ENCODE results near the gene PCDHB5.
A peak's percentile ranks its signal among the peaks of the same experiment; 100 is the strongest.
"Not testable (repeated sequence)": the region's sequence is repeated elsewhere in the genome, so short reads cannot be mapped to it uniquely, and the experiment has no call there.

PCDHB5 gene

DNA sequence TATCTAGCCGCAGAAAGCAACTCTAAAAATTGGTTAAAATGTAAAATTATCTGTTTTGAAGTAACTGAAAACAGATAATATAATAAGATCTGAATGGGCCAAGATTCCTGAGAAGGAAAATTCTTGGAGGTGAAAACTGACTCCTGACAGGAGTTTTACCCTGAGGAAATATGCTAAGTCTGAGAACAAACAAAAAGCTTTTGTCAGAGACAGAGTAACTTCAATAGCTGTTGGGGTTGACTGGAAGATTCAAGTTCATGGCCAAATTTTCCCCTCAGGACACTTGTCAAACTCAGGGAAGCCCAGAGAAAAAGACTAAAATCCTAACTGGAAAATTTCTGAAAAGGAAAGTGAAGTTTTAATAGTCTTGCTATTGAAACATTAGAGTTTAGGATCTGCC, 7.7 kb upstream of the PCDHB5 start:
- H3K4me1 Mint-ChIP-seq, result no peaks in the 10 kb centered on the region
- peaks cover 9% of the 10 kb centered on the region for H3K9me3 Mint-ChIP-seq
- no peak for DNase-seq
- CTCF ChIA-PET, result interaction anchor here (0.7 kb wide), 1 partner anchor 70 kb away, joined by 3 read pairs; no protein-coding TSS in a partner anchor
- no peaks in the 10 kb centered on the region for H3K27me3 Mint-ChIP-seq
- no peak overlapping the region for H3K27ac Mint-ChIP-seq
- H3K4me3 Mint-ChIP-seq, result no peak overlapping the region
- H3K36me3 Mint-ChIP-seq, result no peaks in the 10 kb centered on the region

DNA sequence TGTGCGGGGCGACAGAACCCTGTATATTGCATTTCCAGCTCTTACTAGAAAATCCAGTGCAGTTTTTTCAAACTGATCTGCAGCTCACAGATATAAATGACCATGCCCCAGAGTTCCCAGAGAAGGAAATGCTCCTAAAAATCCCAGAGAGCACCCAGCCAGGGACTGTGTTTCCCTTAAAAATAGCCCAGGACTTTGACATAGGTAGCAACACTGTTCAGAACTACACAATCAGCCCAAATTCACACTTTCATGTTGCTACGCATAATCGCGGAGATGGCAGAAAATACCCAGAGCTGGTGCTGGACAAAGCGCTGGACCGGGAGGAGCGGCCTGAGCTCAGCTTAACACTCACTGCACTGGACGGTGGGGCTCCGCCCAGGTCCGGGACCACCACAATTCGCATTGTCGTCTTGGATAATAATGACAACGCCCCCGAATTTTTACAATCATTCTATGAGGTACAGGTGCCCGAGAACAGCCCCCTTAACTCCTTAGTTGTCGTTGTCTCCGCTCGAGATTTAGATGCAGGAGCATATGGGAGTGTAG, 786 bp downstream of the PCDHB5 start:
- CTCF ChIA-PET, result interaction anchor here (1.1 kb wide), 1 partner anchor 52 kb away, joined by 4 read pairs; no protein-coding TSS in a partner anchor
- no peak overlapping the region for H3K27ac Mint-ChIP-seq

DNA sequence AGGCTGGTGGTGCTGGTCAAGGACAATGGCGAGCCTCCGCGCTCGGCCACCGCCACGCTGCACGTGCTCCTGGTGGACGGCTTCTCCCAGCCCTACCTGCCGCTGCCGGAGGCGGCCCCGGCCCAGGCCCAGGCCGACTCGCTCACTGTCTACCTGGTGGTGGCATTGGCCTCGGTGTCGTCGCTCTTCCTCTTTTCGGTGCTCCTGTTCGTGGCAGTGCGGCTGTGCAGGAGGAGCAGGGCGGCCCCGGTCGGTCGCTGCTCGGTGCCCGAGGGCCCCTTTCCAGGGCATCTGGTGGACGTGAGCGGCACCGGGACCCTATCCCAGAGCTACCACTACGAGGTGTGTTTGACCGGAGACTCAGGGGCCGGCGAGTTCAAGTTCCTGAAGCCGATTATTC, 2.3 kb downstream of the PCDHB5 start:
- H3K9me3 Mint-ChIP-seq, result peaks cover 23% of the 10 kb centered on the region
- H3K36me3 Mint-ChIP-seq, CTCF ChIA-PET, H3K27ac Mint-ChIP-seq, DNase-seq, H3K4me3 Mint-ChIP-seq, H3K27me3 Mint-ChIP-seq, H3K4me1 Mint-ChIP-seq: not testable (repeated sequence)

More for the DNA sequence above, 786 bp downstream of the PCDHB5 start:
- Mint-ChIP-seq H3K4me1 (no peaks in the 10 kb centered on the region), H3K27me3 (no peaks in the 10 kb centered on the region), H3K9me3 (peaks cover 23% of the 10 kb centered on the region), H3K4me3 (no peak overlapping the region), H3K36me3 (no peaks in the 10 kb centered on the region)
- no peak for DNase-seq

DNA sequence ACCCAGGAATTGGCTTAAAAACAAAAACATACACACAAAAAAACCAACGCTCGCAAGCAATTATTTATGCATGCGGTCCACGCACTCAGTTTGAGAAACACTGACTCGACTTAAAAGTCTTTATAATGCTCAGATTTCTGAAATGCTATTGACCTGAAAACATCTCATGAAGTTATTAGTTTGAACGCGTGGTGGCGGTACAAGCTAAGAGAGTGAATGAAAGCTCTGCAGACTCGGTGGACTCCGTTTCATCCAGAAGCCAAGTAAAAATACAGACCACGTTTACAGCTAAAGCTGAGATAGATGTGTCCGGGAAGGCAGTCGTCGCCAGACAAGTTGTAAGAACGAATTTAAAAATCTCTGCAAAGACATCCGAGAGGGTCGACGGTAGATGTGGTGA, 14.8 kb downstream of the PCDHB5 start, which contains the start of gene PCDHB6:
TSS of gene PCDHB6 (plus strand) at position 246 of the 400 bp plus-strand sequence. CDS start 201 bp downstream, outside the sequence.
- peaks cover 24% of the 10 kb centered on the region for H3K27me3 Mint-ChIP-seq
- peaks cover 5% of the 10 kb centered on the region for H3K36me3 Mint-ChIP-seq
- CTCF ChIA-PET, result no interaction called here
- no peak for DNase-seq
- H3K9me3 Mint-ChIP-seq, result peaks cover 15% of the 10 kb centered on the region
- H3K4me3 Mint-ChIP-seq, result no peak within 1 kb of the TSS
- H3K27ac Mint-ChIP-seq, result no peak within 1 kb of the TSS
- no peaks in the 10 kb centered on the region for H3K4me1 Mint-ChIP-seq

DNA sequence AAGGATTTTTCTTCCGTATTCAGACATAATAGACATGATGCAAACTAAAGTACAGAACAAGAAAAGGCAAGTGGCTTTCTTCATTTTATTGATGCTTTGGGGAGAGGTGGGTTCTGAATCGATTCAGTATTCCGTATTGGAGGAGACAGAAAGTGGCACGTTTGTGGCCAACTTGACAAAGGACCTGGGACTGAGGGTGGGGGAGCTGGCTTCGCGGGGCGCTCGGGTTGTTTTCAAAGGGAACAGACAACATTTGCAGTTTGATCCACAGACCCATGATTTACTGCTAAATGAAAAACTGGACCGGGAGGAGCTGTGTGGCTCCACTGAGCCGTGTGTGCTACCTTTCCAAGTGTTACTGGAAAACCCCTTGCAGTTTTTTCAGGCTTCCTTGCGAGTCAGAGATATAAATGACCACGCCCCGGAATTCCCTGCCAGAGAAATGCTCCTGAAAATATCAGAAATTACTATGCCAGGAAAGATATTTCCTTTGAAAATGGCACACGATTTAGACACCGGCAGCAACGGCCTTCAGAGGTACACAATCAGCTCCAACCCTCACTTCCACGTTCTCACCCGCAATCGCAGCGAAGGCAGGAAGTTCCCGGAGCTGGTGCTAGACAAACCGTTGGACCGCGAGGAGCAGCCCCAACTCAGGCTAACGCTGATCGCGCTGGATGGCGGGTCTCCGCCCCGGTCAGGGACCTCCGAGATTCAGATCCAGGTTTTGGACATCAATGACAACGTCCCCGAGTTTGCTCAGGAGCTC, 15.4 kb downstream of the PCDHB5 start:
- no peak overlapping the region for H3K27ac Mint-ChIP-seq
- no peak overlapping the region for H3K4me3 Mint-ChIP-seq
- peaks cover 15% of the 10 kb centered on the region for H3K9me3 Mint-ChIP-seq
- CTCF ChIA-PET, result no interaction called here
- no peaks in the 10 kb centered on the region for H3K4me1 Mint-ChIP-seq
- peaks cover 5% of the 10 kb centered on the region for H3K36me3 Mint-ChIP-seq
- no peak for DNase-seq
- peaks cover 24% of the 10 kb centered on the region for H3K27me3 Mint-ChIP-seq

DNA sequence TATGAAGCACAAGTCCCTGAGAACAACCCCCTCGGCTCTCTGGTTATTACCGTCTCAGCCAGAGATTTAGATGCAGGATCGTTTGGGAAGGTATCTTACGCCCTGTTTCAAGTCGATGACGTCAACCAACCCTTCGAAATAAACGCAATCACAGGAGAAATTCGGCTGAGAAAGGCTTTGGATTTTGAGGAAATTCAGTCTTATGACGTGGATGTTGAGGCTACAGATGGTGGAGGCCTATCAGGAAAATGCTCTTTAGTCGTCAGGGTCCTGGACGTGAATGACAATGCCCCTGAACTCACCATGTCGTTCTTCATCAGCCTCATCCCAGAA, 16.0 kb downstream of the PCDHB5 start:
- Mint-ChIP-seq H3K27ac (no peak overlapping the region), H3K4me3 (no peak overlapping the region), H3K9me3 (peaks cover 16% of the 10 kb centered on the region), H3K36me3 (peaks cover 5% of the 10 kb centered on the region), H3K27me3 (peaks cover 24% of the 10 kb centered on the region), H3K4me1 (no peaks in the 10 kb centered on the region)
- CTCF ChIA-PET, result no interaction called here
- DNase-seq, result no peak

DNA sequence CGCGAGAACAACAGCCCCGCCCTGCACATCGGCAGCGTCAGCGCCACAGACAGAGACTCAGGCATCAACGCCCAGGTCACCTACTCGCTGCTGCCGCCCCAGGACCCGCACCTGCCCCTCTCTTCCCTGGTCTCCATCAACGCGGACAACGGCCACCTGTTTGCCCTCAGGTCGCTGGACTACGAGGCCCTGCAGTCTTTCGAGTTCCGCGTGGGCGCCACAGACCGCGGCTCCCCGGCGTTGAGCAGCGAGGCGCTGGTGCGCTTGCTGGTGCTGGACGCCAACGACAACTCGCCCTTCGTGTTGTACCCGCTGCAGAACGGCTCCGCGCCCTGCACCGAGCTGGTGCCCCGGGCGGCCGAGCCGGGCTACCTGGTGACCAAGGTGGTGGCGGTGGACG, 16.6 kb downstream of the PCDHB5 start:
- H3K4me1 Mint-ChIP-seq, CTCF ChIA-PET, H3K36me3 Mint-ChIP-seq, H3K4me3 Mint-ChIP-seq, DNase-seq, H3K27ac Mint-ChIP-seq: not testable (repeated sequence)
- Mint-ChIP-seq H3K9me3 (peaks cover 18% of the 10 kb centered on the region), H3K27me3 (peaks cover 24% of the 10 kb centered on the region)

DNA sequence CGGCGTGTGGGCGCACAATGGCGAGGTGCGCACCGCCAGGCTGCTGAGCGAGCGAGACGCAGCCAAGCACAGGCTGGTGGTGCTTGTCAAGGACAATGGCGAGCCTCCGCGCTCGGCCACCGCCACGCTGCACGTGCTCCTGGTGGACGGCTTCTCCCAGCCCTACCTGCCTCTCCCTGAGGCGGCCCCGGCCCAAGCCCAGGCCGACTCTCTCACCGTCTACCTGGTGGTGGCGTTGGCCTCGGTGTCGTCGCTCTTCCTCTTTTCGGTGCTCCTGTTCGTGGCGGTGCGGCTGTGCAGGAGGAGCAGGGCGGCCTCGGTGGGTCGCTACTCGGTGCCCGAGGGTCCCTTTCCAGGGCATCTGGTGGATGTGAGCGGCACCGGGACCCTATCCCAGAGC, 17.1 kb downstream of the PCDHB5 start:
- H3K4me3 Mint-ChIP-seq, H3K4me1 Mint-ChIP-seq, DNase-seq, H3K36me3 Mint-ChIP-seq, CTCF ChIA-PET: not testable (repeated sequence)
- peaks cover 21% of the 10 kb centered on the region for H3K9me3 Mint-ChIP-seq
- H3K27me3 Mint-ChIP-seq, result peaks cover 25% of the 10 kb centered on the region
- peak overlapping the region; percentile 37 for H3K27ac Mint-ChIP-seq

DNA sequence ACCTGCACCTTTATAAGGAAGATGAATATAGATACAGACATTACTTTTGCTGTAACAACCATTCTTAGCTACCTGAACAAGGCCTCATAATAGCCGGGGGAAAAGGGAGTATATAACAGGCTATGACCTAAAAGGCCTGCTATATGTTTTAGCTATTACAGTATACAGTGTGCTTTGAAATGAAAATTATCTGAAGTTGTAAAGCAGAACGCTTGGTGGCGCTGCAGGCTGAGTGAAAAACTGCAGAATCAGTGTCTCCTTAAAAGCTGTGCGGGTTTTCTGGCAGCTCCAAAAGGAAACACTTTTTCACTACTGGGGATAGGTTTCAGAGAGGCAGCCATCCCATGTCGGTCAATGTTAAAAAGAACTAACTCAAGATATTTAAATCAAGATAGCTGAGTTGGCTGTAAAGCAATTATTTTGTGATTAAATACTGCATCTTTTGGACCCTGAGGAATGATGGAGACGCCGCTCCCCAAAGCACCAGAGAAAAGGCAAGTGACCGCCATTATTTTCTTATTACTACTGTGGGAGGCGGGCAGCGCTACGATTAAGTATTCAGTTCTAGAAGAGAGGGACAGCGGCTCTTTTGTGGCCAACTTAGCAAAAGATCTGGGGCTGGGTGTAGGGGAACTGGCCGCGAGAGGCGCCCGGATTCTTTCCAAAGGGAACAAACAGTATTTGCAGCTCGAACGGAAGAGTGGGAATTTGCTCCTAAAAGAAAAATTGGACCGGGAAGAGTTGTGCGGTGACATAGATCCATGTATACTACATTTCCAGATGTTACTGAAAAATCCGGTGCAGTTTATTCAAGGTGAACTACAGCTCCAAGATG, 20.8 kb downstream of the PCDHB5 start:
- Mint-ChIP-seq H3K27ac (no peak overlapping the region), H3K4me1 (no peaks in the 10 kb centered on the region), H3K9me3 (peaks cover 22% of the 10 kb centered on the region), H3K4me3 (no peak overlapping the region), H3K36me3 (peaks cover 5% of the 10 kb centered on the region), H3K27me3 (peaks cover 21% of the 10 kb centered on the region)
- DNase-seq, result no peak
- CTCF ChIA-PET, result interaction anchor here (1.1 to 1.5 kb wide), 2 partner anchors 31 to 71 kb away, joined by 3 read pairs; partner anchors contain the start of gene PCDHB9

DNA sequence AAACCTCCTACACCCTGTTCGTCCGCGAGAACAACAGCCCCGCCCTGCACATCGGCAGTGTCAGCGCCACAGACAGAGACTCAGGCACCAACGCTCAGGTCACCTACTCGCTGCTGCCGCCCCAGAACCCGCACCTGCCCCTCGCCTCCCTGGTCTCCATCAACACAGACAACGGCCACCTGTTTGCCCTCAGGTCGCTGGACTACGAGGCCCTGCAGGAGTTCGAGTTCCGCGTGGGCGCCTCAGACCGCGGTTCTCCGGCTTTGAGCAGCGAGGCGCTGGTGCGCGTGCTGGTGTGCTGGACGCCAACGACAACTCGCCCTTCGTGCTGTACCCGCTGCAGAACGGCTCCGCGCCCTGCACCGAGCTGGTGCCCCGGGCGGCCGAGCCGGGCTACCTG, 22.4 kb downstream of the PCDHB5 start:
- CTCF ChIA-PET, DNase-seq: not testable (repeated sequence)
- H3K9me3 Mint-ChIP-seq, result peaks cover 17% of the 10 kb centered on the region

DNA sequence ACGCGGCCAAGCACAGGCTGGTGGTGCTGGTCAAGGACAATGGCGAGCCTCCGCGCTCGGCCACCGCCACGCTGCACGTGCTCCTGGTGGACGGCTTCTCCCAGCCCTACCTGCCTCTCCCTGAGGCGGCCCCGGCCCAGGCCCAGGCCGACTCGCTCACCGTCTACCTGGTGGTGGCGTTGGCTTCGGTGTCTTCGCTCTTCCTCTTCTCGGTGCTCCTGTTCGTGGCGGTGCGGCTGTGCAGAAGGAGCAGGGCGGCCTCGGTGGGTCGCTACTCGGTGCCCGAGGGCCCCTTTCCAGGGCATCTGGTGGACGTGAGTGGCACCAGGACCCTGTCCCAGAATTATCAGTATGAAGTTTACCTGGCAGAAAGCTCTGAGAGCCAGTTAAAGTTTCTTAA, 22.9 kb downstream of the PCDHB5 start:
- H3K9me3 Mint-ChIP-seq, result peaks cover 17% of the 10 kb centered on the region
- H3K27me3 Mint-ChIP-seq, H3K27ac Mint-ChIP-seq, CTCF ChIA-PET, H3K36me3 Mint-ChIP-seq, H3K4me1 Mint-ChIP-seq, DNase-seq, H3K4me3 Mint-ChIP-seq: not testable (repeated sequence)

More for the DNA sequence above, 22.4 kb downstream of the PCDHB5 start:
- H3K4me3 Mint-ChIP-seq, H3K4me1 Mint-ChIP-seq, H3K36me3 Mint-ChIP-seq, H3K27me3 Mint-ChIP-seq, H3K27ac Mint-ChIP-seq: not testable (repeated sequence)

DNA sequence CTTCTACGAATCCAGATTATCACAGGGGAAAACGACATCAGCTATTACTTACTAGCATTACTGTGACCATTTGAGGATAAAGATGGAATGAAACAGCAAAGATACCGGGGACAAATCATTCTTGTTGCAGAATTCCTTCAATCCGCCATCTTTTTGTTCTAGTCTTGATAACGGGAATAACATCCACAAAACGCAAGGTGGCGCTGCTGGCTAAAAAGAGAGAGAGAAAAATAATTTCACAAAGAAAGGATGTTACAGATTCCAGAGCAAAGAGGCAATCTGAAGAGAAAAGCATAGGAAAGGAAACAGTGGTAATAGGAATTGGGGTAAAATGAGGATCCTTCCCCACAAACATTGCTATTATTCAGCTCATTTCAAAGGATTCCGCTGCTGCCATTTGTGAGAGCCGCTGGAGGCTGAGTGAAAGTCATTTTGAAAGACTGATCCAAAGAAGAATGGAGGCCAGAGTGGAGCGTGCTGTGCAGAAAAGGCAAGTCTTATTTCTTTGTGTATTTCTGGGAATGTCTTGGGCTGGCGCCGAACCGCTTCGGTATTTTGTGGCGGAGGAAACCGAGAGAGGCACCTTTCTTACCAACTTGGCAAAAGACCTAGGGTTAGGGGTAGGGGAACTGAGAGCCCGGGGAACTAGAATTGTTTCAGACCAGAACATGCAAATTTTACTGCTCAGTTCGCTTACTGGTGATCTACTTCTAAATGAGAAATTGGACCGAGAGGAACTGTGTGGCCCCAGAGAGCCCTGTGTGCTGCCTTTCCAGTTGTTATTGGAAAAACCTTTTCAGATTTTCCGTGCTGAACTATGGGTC, 37.6 kb downstream of the PCDHB5 start, which contains the start of gene PCDHB7:
TSS of gene PCDHB7 (plus strand) at position 264 of the 824 bp plus-strand sequence. CDS start at position 456, 192 bp downstream.
- Mint-ChIP-seq H3K36me3 (no peaks in the 10 kb centered on the region), H3K4me1 (no peaks in the 10 kb centered on the region), H3K4me3 (no peak within 1 kb of the TSS), H3K9me3 (peaks cover 13% of the 10 kb centered on the region), H3K27me3 (peaks cover 13% of the 10 kb centered on the region), H3K27ac (no peak within 1 kb of the TSS)
- peak; percentile 38 for DNase-seq
- CTCF ChIA-PET, result no interaction called here

DNA sequence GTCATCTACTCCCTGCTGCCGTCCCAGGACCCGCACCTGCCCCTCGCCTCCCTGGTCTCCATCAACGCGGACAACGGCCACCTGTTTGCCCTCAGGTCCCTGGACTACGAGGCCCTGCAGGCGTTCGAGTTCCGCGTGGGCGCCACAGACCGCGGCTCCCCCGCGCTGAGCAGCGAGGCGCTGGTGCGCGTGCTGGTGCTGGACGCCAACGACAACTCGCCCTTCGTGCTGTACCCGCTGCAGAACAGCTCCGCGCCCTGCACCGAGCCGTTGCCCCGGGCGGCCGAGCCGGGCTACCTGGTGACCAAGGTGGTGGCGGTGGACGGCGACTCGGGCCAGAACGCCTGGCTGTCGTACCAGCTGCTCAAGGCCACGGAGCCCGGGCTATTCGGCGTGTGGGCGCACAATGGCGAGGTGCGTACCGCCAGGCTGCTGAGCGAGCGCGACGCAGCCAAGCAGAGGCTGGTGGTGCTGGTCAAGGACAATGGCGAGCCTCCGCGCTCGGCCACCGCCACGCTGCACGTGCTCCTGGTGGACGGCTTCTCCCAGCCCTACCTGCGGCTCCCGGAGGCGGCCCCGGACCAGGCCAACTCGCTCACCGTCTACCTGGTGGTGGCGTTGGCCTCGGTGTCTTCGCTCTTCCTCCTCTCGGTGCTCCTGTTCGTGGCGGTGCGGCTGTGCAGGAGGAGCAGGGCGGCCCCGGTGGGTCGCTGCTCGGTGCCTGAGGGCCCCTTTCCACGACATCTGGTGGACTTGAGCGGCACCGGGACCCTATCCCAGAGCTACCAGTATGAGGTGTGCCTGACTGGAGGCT, 39.5 kb downstream of the PCDHB5 start:
- H3K4me3 Mint-ChIP-seq, DNase-seq, H3K4me1 Mint-ChIP-seq, H3K27ac Mint-ChIP-seq, CTCF ChIA-PET, H3K36me3 Mint-ChIP-seq: not testable (repeated sequence)
- H3K9me3 Mint-ChIP-seq, result peaks cover 11% of the 10 kb centered on the region
- H3K27me3 Mint-ChIP-seq, result peaks cover 13% of the 10 kb centered on the region
